Fibroblast of villous mesenchyme (primary cell): ENCODE results near the gene FMR1. TPM values are rescaled to one million over a fixed set of nuclear protein-coding genes. Genes with fewer than 3 reads are reported as not detected.

Experiments
- DNase-seq: peaks from one replicate; pipeline ENCODE4 v3.0.0-alpha.2; 2010; ENCODE audit warnings: low read depth
- H3K4me3 ChIP-seq: 2 replicates; pipeline ENCODE4 v1.5.1; 2011; ENCODE audit warnings: low read depth, mild to moderate bottlenecking, low read length
- CTCF ChIP-seq: IDR thresholded peaks from 2 replicates; pipeline ENCODE4 v1.5.1; 2012; ENCODE audit warnings: low read depth, mild to moderate bottlenecking, low read length; ENCODE audit not compliant: insufficient read depth
- total RNA-seq: library from RNA; depleted of rRNA; stranded (reverse); fragments of >200 nt; gene quantifications from 2 replicates; pipeline ENCODE4 v1.2.3, GENCODE V29; 2012

Gene FMR1
- total RNA-seq: 27.6 and 28.7 TPM in 2 replicates

- DNase-seq: peak; percentile 93
- no peak for TF ChIP-seq CTCF
- H3K4me3 ChIP-seq: peak within 1 kb of the TSS; percentile 77
Measured at GRCh38 chrX:147911192-147912022, at the start of gene FMR1. TSS of gene FMR1 (plus strand) at chrX:147911919. CDS start at chrX:147912180, 261 bp downstream.

- DNase-seq: peak; percentile 17
- TF ChIP-seq CTCF: no peak
Measured at GRCh38 chrX:147875866-147876596, 35.7 kb upstream of the FMR1 start.

GRCh38 chrX:147876849-147877646 lies 34.7 kb upstream of the FMR1 start:
- no peak overlapping the region for H3K4me3 ChIP-seq
- no peak for DNase-seq
- TF ChIP-seq CTCF: no peak

More at GRCh38 chrX:147875866-147876596, 35.7 kb upstream of the FMR1 start:
- no peak overlapping the region for H3K4me3 ChIP-seq

- H3K4me3 ChIP-seq: no peak overlapping the region
- no peak for TF ChIP-seq CTCF
- DNase-seq: no peak
Measured at GRCh38 chrX:147877726-147878125, 34.0 kb upstream of the FMR1 start.

GRCh38 chrX:147884958-147885357 lies 26.8 kb upstream of the FMR1 start:
- H3K4me3 ChIP-seq: no peak overlapping the region
- no peak for TF ChIP-seq CTCF
- peak; percentile 10 for DNase-seq

- TF ChIP-seq CTCF: no peak
- DNase-seq: no peak
- no peak overlapping the region for H3K4me3 ChIP-seq
Measured at GRCh38 chrX:147890756-147891155, 21.0 kb upstream of the FMR1 start.
